ENCODE data around the gene DHRS7.
"Not testable (repeated sequence)": the region's sequence is repeated elsewhere in the genome, so short reads cannot be mapped to it uniquely, and the experiment has no call there.

Gene DHRS7

GRCh38 chr14:60116181-60116580 lies 49.0 kb downstream of the DHRS7 start:
- peak; percentile 53 for DNase-seq

GRCh38 chr14:60114881-60115280 lies 50.3 kb downstream of the DHRS7 start:
- no peak for DNase-seq

- no peak for DNase-seq
Observed at GRCh38 chr14:60111732-60112131, 53.5 kb downstream of the DHRS7 start.

GRCh38 chr14:60107477-60107876 lies 57.7 kb downstream of the DHRS7 start:
- no peak for DNase-seq

- peak; percentile 47 for DNase-seq
Observed at GRCh38 chr14:60106339-60106738, 58.9 kb downstream of the DHRS7 start.

- DNase-seq, result peak; percentile 95
Observed at GRCh38 chr14:60102389-60102788, 62.8 kb downstream of the DHRS7 start.

GRCh38 chr14:60101786-60102185 lies 63.4 kb downstream of the DHRS7 start:
- DNase-seq, result peak; percentile 13

- not testable (repeated sequence) for DNase-seq
Observed at GRCh38 chr14:60099855-60100254, 65.3 kb downstream of the DHRS7 start.

- DNase-seq, result no peak
Observed at GRCh38 chr14:60097974-60098373, 67.2 kb downstream of the DHRS7 start.

- peak; percentile 65 for DNase-seq
Observed at GRCh38 chr14:60095781-60096450, 69.3 kb downstream of the DHRS7 start.

- DNase-seq, result no peak
Observed at GRCh38 chr14:60095231-60095630, 70.0 kb downstream of the DHRS7 start.

- peak; percentile 64 for DNase-seq
Observed at GRCh38 chr14:60094306-60094897, 70.8 kb downstream of the DHRS7 start.
